Fibroblast of skin of right biceps (primary cell): ENCODE measurements around the gene NOS1AP.
"Not testable (repeated sequence)": the region's sequence is repeated elsewhere in the genome, so short reads cannot be mapped to it uniquely, and the experiment has no call there.

Experiments used
- DNase-seq: peaks from one replicate; pipeline ENCODE4 v3.0.0-alpha.2; 2013

Gene NOS1AP

GRCh38 chr1:162197615-162198421 lies 128.3 kb downstream of the NOS1AP start:
- DNase-seq: no peak

GRCh38 chr1:162200096-162200847 lies 130.8 kb downstream of the NOS1AP start:
- DNase-seq: no peak

DNA sequence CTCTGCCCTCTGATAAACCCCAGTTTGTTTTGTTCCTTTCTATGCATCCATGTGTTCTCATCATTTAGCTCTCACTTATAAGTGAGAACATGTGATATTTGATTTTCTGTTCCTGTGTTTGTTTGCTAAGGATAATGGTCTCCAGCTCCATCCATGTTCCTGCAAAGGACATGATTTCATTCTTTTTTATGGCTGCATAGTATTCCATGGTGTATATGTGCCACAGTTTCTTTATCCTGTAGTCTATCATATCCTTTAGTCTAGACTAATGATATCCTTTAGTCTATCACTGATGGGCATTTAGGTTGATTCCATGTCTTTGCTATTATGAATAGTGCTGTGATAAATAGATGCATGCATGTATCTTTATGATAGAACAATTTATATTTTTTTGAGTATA lies 131.6 kb downstream of the NOS1AP start:
- DNase-seq: not testable (repeated sequence)

- no peak for DNase-seq
Measured at GRCh38 chr1:162204129-162204822, 134.8 kb downstream of the NOS1AP start.

DNA sequence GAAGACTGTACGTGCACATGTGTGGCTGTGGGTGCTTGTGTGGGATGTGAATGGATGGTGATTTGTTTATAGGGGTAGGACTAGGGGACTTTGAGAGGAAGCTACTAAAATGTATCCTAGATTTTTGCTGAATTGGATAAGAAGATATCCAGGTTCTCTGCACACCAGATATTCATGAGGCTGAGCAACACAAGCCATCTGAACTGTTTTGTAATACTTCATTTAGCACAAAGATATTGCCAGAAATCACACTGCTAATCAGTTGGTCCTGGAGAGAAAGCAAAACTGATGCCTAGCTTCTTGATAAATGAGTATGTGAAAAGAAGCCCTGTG lies 135.3 kb downstream of the NOS1AP start:
- no peak for DNase-seq

- DNase-seq: no peak
Measured at GRCh38 chr1:162206300-162206699, 136.8 kb downstream of the NOS1AP start.

GRCh38 chr1:162206749-162207635 lies 137.5 kb downstream of the NOS1AP start:
- DNase-seq: no peak

DNA sequence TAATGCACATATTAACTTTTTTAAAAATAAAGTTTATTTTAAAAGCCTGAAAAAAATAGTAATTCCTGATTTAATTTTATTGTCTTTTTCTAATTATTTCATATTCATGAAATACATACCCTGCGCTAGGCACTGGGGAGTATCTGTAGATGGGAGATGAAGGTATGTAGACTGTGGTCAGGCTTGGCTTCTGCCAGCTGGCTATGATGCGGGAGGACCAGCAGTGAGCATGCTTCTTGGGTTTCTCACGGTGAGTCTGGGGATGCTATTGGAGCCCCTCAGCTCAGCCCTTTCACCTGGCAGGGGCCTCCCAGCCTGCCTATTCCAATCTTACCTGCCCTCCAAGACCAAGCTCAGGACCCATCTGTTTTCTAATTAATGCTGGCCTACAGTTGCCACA lies 138.4 kb downstream of the NOS1AP start:
- no peak for DNase-seq

GRCh38 chr1:162210196-162210595 lies 140.7 kb downstream of the NOS1AP start:
- DNase-seq: no peak

DNA sequence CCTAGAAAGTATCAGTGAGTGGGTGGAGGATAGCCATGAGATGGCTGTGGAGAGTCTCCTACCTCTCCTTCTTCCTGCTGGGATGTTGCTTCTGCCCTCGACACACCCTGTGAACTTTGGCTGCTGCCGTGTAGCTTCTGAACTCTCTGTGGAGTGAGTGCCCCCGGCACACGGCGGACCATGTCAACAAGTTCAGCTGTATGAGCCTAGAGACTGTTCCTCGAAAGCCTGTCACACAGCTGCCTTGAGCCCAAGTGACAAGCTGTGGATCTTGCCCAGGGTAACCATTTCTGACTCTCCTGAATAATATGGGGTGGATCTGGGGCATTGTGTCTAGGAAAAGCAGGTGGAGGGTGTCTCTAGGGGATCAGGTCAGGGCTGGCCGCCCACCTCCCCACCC lies 143.2 kb downstream of the NOS1AP start:
- DNase-seq: no peak

GRCh38 chr1:162213281-162213912 lies 143.9 kb downstream of the NOS1AP start:
- DNase-seq: no peak

GRCh38 chr1:162214202-162214601 lies 144.7 kb downstream of the NOS1AP start:
- DNase-seq: no peak

DNA sequence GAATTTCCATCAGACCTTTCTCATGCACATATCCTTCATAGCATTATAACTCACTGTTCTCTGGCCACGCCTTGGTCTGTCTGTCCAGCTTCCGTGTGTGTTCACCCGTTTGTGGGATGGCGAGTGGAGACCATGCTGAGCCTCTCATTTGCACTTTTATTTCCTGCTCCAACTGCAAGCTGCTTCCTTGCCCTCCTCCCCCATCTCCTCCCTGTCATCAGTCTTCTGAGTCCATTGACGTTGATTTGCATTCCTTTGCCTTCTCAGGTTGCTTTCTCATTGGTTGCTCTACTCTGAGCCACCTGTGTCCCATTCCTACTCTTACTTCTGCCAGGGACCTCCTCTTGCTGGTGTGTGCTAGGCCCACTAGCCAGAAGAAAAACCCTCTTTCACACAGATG lies 146.4 kb downstream of the NOS1AP start:
- DNase-seq: no peak

DNA sequence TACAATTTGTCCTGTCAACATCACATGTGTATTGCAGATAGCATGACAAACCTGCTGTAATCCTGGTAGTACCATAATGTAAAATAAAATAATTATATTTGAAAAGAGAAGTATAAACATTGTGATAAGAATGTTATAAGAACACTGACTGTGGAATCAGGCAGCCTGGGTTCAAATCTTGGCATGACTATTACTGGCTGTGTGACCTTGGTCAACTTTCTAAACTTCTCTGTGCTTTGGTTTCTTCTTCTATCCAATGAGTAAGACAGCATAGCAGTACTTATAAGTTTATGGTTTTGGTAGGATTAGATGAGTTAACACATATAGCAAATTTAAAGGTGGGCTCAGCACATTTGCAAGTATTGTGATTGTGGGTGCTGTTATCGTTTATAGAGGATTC lies 147.1 kb downstream of the NOS1AP start:
- DNase-seq: no peak

GRCh38 chr1:162217706-162218105 lies 148.2 kb downstream of the NOS1AP start:
- DNase-seq: no peak

GRCh38 chr1:162218546-162218945 lies 149.1 kb downstream of the NOS1AP start:
- no peak for DNase-seq

GRCh38 chr1:162218975-162219374 lies 149.5 kb downstream of the NOS1AP start:
- no peak for DNase-seq

- DNase-seq: no peak
Measured at GRCh38 chr1:162219461-162219860, 150.0 kb downstream of the NOS1AP start.

DNA sequence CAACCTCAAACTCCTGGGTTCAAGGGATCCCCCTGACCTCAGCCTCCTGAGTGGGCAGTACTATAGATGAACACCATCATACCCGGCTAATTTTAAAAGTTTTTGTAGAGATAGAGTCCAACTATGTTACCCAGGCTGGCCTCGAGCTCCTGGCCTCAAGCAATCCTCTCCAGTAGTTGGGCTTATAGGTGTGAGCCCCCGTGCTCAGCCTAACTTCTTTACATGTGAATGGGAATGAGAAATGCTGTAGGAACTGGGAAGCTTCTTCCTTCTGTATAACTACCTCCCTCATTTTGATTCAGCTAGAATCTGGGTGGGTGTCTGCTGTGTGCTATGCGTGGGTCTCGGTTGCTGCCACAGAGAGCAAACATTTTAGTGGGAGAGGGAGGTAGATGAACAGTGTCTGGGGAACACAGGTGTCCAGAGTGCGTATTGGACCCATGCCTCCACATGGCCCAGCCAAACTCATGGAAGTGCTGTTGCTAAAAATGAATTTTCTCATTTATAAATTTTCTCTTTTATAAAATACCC lies 150.6 kb downstream of the NOS1AP start:
- no peak for DNase-seq

- DNase-seq: no peak
Measured at GRCh38 chr1:162222014-162222413, 152.5 kb downstream of the NOS1AP start.

GRCh38 chr1:162222730-162223129 lies 153.2 kb downstream of the NOS1AP start:
- no peak for DNase-seq

GRCh38 chr1:162223488-162223887 lies 154.0 kb downstream of the NOS1AP start:
- no peak for DNase-seq
